ENCODE data around the gene SHISA9.

DNA sequence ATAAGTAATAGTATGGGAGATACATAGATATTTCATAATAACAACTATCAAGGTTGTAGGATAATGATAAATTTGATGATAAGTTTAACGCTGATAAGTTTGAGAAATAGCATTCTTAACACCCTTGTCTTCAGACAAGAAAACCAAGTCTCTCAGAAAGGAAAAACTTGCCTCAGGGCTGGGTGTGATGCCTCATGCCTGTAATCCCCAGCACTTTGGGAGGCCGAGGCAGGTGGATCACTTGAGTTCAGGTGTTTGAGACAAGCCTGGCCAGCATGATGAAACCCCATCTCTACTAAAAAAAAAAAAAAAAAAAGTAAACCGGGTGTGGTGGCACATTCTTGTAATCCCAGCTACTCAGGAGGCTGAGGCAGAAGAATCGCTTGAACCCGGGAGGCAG, 90.7 kb downstream of the SHISA9 start:
- TF ChIP-seq, protein P1, sequence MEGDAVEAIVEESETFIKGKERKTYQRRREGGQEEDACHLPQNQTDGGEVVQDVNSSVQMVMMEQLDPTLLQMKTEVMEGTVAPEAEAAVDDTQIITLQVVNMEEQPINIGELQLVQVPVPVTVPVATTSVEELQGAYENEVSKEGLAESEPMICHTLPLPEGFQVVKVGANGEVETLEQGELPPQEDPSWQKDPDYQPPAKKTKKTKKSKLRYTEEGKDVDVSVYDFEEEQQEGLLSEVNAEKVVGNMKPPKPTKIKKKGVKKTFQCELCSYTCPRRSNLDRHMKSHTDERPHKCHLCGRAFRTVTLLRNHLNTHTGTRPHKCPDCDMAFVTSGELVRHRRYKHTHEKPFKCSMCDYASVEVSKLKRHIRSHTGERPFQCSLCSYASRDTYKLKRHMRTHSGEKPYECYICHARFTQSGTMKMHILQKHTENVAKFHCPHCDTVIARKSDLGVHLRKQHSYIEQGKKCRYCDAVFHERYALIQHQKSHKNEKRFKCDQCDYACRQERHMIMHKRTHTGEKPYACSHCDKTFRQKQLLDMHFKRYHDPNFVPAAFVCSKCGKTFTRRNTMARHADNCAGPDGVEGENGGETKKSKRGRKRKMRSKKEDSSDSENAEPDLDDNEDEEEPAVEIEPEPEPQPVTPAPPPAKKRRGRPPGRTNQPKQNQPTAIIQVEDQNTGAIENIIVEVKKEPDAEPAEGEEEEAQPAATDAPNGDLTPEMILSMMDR (IDR thresholded peaks at IDR 0.05) = no peak
- TF ChIP-seq POLR2A (IDR thresholded peaks at IDR 0.05) = no peak
